Activated CD4-positive, alpha-beta memory T cell treated with anti-CD3 and anti-CD28 coated beads, Interleukin-2, amount 10 ng/mL, durations not matched to agents 7 days and 5 days (primary cell): Measurements from ENCODE around the gene LRRC36. TPM values are rescaled to one million over a fixed set of nuclear protein-coding genes. Genes with fewer than 3 reads are reported as not detected.

Experiments
- CTCF ChIA-PET: fragments of 350-600 bp; sonication (Branson Sonifier 250); formaldehyde crosslinking; loops from one replicate; lab custom pipeline; 2021; ENCODE audit warnings: antibody characterized with exemption, inconsistent platforms; lab: Charles Lee
- POLR2A ChIA-PET: fragments of 350-600 bp; sonication (Branson Sonifier 250); formaldehyde crosslinking; loops from one replicate; lab custom pipeline; 2021; ENCODE audit warnings: antibody characterized with exemption; lab: Charles Lee
- DNase-seq: peaks from one replicate; pipeline ENCODE4 v3.0.0-alpha.2; 2020
- H3K27ac Mint-ChIP-seq: one replicate; pipeline ENCODE4 v1.8.0; 2021; ENCODE audit warnings: mild to moderate bottlenecking, mixed read lengths
- H3K27me3 Mint-ChIP-seq: one replicate; pipeline ENCODE4 v1.8.0; 2021; ENCODE audit warnings: mixed read lengths
- H3K36me3 Mint-ChIP-seq: one replicate; pipeline ENCODE4 v1.8.0; 2021; ENCODE audit warnings: low read depth, mixed read lengths
- H3K4me1 Mint-ChIP-seq: one replicate; pipeline ENCODE4 v1.8.0; 2021; ENCODE audit warnings: mixed read lengths
- H3K4me3 Mint-ChIP-seq: one replicate; pipeline ENCODE4 v1.8.0; 2021; ENCODE audit warnings: mild to moderate bottlenecking, mixed read lengths
- H3K9me3 Mint-ChIP-seq: one replicate; pipeline ENCODE4 v1.8.0; 2021; ENCODE audit warnings: mixed read lengths
- total RNA-seq, 2 experiments: library from RNA; stranded (reverse); gene quantifications; one replicate each; pipeline ENCODE4 v1.2.3, GENCODE V29; 2021

Gene LRRC36
- total RNA-seq, 2 experiments from 2014 or later = not detected

DNA sequence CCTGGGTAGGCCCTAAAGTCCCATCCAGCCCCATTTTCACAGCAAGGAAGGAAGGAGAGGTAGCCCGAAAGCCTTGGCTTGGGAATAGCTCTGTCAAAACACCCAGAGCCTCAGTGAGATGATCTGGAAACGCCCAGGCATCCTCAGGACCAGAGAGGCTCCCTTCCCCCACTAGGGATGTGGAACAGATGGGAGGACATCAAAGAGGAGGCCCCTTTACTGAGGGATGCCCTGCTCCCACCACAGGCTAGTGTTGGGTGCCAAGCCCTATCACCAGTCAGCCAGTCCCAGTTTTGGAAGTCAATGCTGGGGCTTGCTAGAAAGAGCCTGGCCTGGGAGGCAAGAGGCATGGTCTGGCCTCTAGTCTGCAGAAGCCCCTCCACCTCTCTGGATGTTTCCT, 62.0 kb downstream of the LRRC36 start:
- no peak overlapping the region for H3K4me3 Mint-ChIP-seq
- no peaks in the 10 kb centered on the region for H3K9me3 Mint-ChIP-seq
- H3K4me1 Mint-ChIP-seq = no peaks in the 10 kb centered on the region
- H3K27me3 Mint-ChIP-seq = peaks cover 30% of the 10 kb centered on the region
- no peaks in the 10 kb centered on the region for H3K36me3 Mint-ChIP-seq
- DNase-seq = no peak
- H3K27ac Mint-ChIP-seq = no peak overlapping the region
- POLR2A ChIA-PET = no interaction called here
- CTCF ChIA-PET = interaction anchor here (1.0 to 1.2 kb wide), 3 partner anchors 10 to 57 kb away, joined by 3 to 6 read pairs (median 5); no protein-coding TSS in a partner anchor

DNA sequence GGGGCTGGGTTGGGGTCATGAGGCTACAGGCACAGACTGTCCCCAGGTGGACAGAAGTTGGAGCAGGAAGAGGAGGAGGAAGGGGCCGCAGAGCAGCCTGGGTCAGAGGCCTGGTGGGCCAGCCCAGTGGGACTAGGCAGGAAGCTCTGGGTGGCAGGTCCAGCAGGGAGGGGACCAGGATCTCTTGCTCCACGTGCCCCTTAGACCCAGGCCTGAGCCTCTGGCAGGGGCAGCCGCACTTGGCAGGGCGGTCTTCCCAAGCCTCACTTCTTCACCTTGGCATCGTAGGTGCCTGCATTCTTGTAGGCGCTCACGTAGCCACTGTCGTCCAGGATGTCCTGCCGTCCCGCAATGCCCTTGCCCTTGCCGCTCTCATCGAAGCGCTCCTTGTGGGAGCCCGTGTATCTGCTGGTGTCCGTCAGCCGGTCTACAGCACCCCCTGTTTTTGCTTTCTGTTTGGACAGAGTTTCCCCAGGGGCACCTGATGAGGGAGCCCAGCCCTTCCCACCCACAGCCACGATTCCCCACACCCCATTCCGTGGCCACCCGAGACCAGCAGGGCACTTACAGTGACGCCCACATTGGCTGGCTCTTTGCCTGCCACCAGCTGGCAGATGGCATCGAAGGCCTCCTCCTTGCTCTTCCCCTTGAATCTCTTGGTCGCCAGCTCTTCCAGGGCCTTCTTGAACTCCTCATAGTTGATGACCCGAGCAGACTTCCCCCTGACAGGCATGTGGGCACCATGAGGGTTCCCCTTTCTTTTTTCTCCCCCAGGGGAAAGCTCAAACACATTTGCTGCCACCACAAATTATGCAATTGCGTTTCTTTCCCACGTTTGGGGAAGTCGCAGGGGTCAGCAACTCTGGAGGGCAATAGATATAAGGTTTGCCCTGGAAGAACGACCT, 63.5 kb downstream of the LRRC36 start:
- Mint-ChIP-seq H3K4me3 (no peak overlapping the region), H3K9me3 (no peaks in the 10 kb centered on the region), H3K4me1 (peaks cover 5% of the 10 kb centered on the region), H3K27ac (no peak overlapping the region), H3K27me3 (peaks cover 39% of the 10 kb centered on the region), H3K36me3 (no peaks in the 10 kb centered on the region)
- CTCF ChIA-PET = interaction anchor here (0.6 to 1.0 kb wide), 2 partner anchors 57 to 129 kb away, joined by 3 read pairs; no protein-coding TSS in a partner anchor
- DNase-seq = no peak
- POLR2A ChIA-PET = no interaction called here

DNA sequence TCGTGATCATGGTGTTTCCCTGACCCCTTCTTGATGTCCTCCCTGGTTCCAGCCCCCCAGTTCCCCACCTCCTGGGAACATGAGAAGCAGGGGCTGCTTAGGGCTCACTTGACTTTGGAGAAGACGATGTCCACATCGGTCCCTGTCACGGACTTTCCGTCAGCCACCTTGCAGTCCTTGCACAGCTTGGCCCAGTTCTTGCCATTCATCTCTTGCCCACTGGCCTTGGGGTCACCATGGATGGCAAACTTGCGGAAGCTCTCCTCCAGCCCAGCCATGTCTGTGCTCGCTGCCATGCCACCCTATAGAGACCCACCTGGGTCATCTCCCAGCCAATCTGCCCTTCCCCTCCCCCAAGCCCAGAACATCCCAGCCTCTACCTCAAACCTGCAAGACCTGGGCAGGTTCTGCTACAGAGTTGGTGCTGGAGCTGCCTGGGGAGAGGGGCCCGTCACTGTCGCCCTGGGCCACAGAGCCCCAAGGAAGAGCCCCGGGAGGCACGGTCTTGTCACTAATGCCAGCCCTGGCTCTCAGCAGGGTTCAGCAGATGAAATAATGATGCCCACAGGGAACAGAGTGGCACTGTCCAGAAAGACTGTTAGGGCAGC, 64.3 kb downstream of the LRRC36 start:
- no peaks in the 10 kb centered on the region for H3K9me3 Mint-ChIP-seq
- peaks cover 40% of the 10 kb centered on the region for H3K27me3 Mint-ChIP-seq
- ChIA-PET POLR2A (no interaction called here), CTCF (interaction anchor here (1.0 kb wide), 1 partner anchor 130 kb away, joined by 3 read pairs; no protein-coding TSS in a partner anchor)
- H3K36me3 Mint-ChIP-seq = no peaks in the 10 kb centered on the region
- no peak for DNase-seq
- no peak overlapping the region for H3K27ac Mint-ChIP-seq
- H3K4me3 Mint-ChIP-seq = no peak overlapping the region
- H3K4me1 Mint-ChIP-seq = peaks cover 5% of the 10 kb centered on the region

DNA sequence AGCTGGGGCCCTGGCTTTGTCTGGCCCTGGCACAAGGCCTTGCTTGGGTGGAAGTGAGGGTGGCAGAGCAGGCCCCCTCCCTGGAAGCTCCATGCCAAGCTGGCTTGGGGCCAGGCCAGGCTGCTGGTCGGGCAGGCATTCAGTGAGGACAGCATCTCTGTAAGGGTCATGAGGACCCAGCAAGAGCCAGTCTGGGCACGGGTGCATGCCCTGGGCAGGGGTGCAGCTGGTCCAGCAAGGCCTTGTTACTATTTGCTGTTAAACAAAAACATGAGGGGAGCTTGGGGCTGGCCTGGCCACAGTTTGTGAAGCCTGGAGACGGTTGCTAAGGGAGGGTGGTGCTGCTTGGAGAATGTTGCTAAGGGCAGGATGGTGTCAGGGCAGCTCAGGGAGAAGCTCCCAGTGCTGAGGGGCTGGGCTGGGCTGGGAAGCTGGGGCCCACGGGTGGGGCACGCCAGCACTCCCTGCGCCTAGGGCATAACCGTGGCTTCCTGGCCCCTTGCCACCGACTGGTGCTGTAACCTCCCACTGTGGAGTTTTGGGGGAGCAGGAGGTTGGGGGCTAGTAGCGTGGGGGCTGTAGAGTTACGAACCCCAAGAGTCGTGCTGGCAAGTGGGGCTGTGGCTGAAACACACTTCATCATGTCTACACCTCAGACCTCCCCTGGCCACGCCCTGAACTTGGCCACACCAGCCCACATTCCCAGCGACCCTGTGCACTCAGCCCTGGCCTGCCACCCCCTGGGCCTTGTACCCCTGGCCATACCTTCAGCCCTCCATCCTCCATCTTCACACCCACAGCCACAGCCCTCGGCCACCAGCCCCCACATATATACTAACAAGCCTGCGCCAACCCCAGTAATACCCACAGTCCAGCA, 65.0 kb downstream of the LRRC36 start:
- Mint-ChIP-seq H3K27ac (no peak overlapping the region), H3K36me3 (no peaks in the 10 kb centered on the region), H3K27me3 (peaks cover 40% of the 10 kb centered on the region), H3K4me1 (peaks cover 5% of the 10 kb centered on the region), H3K4me3 (no peak overlapping the region), H3K9me3 (no peaks in the 10 kb centered on the region)
- DNase-seq = no peak
- CTCF ChIA-PET = interaction anchor here (1.0 kb wide), 1 partner anchor 131 kb away, joined by 3 read pairs; no protein-coding TSS in a partner anchor
- POLR2A ChIA-PET = no interaction called here

DNA sequence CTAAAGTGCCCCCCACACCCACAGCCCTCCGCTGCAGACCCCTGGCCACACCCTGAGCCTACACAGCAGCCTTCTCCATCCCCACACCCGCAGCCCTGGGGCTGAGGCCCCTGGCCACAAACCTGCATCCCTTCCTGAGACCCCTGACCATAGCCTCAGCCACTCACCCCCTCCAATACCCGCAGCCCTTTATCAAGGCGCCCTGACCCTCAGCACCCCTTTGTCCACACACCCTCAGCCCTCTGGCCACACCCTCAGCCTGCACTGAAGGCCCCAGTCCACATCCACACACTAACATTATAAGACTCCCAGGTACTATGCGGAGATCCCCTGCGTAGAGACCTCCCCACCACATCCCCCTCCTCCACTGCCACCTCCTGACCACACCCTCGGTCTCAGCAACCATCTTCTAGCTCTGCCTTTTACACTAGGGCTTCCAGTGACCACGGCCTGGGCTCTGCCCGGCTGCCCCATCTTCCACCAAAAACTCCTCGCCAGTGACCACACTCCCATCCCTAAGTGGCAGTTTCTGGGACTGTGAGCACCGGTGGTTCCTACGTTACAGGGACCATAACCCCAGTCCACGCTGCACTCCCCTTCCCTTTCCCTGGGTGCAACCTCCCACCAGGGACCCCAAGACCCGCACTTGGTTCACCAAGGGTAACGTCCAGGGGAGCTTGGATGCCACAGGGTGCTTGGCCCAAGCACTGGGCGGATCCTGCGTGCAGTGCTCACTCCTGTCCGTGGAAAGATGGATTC, 65.9 kb downstream of the LRRC36 start:
- ChIA-PET CTCF (interaction anchor here (0.6 to 1.4 kb wide), 4 partner anchors 12 to 608 kb away, joined by 3 to 5 read pairs (median 4); no protein-coding TSS in a partner anchor), POLR2A (interaction anchor here (1.3 kb wide), 1 partner anchor 148 kb away, joined by 3 read pairs; no protein-coding TSS in a partner anchor)
- DNase-seq = no peak
- no peak overlapping the region for H3K4me3 Mint-ChIP-seq
- peaks cover 44% of the 10 kb centered on the region for H3K27me3 Mint-ChIP-seq
- no peaks in the 10 kb centered on the region for H3K36me3 Mint-ChIP-seq
- peaks cover 5% of the 10 kb centered on the region for H3K4me1 Mint-ChIP-seq
- no peaks in the 10 kb centered on the region for H3K9me3 Mint-ChIP-seq
- H3K27ac Mint-ChIP-seq = no peak overlapping the region

DNA sequence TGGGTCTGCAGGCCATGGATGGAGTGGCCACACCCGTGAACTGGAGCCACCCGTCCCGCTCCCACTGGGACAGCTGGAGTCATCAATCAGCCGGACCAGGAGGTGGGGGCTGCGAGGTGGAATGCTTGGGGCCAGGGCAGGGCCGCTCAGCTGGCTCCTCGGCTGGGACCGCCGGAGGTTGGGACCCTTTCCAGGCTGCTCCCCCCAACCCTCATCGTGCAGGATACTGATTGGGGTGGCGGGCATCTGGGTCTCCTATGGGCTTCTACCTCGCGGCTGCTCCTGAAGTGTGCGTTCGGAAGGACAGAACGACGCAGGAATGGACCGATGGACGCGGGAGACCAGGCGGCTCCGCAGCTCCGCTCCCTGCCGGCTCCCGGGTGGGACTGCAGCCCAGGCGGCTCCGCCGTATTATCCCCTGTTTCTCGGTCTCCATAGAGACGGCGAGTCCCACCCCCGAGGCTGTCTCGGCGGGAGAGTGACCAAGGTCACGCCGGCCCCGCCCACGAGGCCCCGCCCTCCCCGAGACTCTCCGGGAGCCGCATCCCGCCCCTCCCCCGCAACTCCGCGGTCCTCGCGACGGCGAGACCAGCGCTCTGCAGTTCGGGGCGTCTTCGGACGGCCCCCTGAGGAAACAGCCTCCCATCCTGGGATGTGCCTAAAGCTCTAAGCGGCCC, 66.6 kb downstream of the LRRC36 start, which contains the start of gene TPPP3:
TPPP3 (minus strand) TSS at position 388 of the 677 bp plus-strand sequence. CDS start 2,387 bp downstream, outside the sequence.
- CTCF ChIA-PET = interaction anchor here (0.6 to 1.4 kb wide), 4 partner anchors 12 to 608 kb away, joined by 3 to 5 read pairs (median 4); no protein-coding TSS in a partner anchor

DNA sequence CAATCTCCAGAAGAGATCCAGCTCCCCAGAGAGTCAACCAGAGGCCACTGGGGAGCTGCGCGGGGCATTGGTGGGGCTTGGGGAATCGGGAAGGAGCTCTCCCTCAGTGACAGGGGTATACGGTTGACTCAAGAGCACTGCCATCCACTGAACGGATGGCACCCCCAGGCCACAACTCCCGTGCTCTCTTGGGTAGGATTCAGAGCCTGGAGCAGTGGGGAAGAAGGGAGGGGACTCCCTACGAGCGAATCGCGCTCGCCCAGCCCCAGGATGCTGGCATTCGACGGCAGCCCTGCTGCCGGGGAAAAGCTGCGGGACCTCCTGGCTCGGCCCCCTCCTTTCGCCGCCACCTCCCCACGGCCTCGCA, 67.2 kb downstream of the LRRC36 start:
- Mint-ChIP-seq H3K9me3 (no peaks in the 10 kb centered on the region), H3K27ac (no peak overlapping the region), H3K27me3 (peaks cover 43% of the 10 kb centered on the region), H3K4me1 (peaks cover 5% of the 10 kb centered on the region), H3K4me3 (no peak overlapping the region), H3K36me3 (no peaks in the 10 kb centered on the region)
- ChIA-PET POLR2A (interaction anchor here (1.3 kb wide), 1 partner anchor 149 kb away, joined by 3 read pairs; no protein-coding TSS in a partner anchor), CTCF (interaction anchor here (1.1 to 1.4 kb wide), 3 partner anchors 11 to 47 kb away, joined by 3 to 5 read pairs (median 4); no protein-coding TSS in a partner anchor)
- no peak for DNase-seq

More for the DNA sequence above, 66.6 kb downstream of the LRRC36 start, which contains the start of gene TPPP3:
- Mint-ChIP-seq H3K4me3 (no peak within 1 kb of the TSS), H3K36me3 (no peaks in the 10 kb centered on the region), H3K27me3 (peaks cover 44% of the 10 kb centered on the region), H3K27ac (no peak within 1 kb of the TSS), H3K4me1 (peaks cover 5% of the 10 kb centered on the region), H3K9me3 (no peaks in the 10 kb centered on the region)
- DNase-seq = peak; percentile 39
- POLR2A ChIA-PET = interaction anchor here (1.3 kb wide), 1 partner anchor 149 kb away, joined by 3 read pairs; no protein-coding TSS in a partner anchor

DNA sequence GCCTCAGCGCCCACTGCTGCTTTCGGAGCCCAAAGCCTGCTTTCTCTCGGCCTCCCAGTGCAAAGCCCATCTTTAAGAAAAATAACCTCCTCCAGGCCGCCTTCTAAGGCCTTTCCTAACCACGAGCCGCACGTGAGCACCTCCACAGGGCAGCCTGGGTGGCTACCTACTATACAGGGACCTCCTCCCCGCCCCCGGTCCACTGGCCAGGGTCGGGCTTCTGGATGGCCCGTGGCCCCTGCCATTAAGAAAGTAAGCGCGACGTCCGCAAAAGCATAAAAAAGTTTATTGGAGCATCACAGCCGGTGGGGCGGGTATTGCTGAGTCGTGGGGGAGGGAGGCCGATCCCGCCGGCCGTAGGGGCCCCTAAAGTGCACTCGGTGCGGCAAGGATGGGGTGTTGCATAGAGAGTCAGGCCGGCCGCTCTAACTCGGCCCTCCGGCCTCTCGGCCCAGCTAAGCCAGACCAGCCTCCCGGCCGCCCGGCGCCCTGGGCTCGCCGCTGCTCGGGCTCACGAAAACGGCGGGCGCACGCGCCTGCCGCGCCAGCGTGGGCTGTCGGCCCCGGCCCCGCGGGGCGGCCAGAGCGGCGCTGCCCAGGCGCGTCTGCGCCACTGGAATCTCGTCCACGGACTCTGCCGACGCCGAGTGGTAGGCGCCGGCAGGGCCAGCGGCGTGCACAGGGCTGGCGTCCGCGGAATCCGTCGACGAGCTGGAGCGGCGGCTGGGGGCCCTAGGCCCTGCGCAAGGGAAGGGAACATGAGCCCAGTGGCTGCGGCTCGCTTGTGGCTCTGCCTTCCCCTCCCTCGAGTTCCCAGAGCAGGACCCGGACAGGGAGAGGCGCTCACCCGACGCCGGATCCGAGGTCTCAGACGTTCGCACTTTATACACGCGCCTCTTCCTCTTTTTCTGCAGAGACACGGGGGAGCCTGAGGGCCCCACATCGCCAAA, 67.8 kb downstream of the LRRC36 start:
- DNase-seq = no peak
- Mint-ChIP-seq H3K27me3 (peaks cover 43% of the 10 kb centered on the region), H3K36me3 (no peaks in the 10 kb centered on the region), H3K4me1 (peaks cover 5% of the 10 kb centered on the region), H3K9me3 (no peaks in the 10 kb centered on the region), H3K27ac (no peak overlapping the region), H3K4me3 (no peak overlapping the region)
- POLR2A ChIA-PET = interaction anchor here (1.3 kb wide), 1 partner anchor 150 kb away, joined by 3 read pairs; no protein-coding TSS in a partner anchor
- CTCF ChIA-PET = interaction anchor here (1.4 kb wide), 1 partner anchor 11 kb away, joined by 5 read pairs; no protein-coding TSS in a partner anchor

DNA sequence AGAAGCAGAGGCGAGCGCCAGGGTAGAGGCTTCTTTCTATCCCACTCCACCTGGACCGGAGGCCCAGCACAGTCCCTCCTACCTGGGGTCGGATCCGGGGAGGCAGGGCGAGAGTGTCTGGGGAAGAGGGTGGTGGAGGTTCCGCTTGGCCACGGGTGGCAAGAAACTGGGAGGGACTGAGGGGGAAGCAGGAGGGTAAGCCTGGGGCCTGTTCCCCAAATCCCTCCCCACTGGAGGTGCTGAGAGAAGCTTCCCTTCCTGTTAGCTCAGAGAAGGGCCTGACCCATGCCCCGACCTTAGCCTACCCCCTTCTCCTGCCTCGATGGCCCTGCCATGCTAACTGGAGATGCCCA, 68.5 kb downstream of the LRRC36 start:
- Mint-ChIP-seq H3K4me3 (no peak overlapping the region), H3K4me1 (peaks cover 5% of the 10 kb centered on the region), H3K36me3 (no peaks in the 10 kb centered on the region), H3K27ac (no peak overlapping the region), H3K27me3 (peaks cover 40% of the 10 kb centered on the region), H3K9me3 (no peaks in the 10 kb centered on the region)
- CTCF ChIA-PET = no interaction called here
- DNase-seq = no peak
- POLR2A ChIA-PET = no interaction called here

DNA sequence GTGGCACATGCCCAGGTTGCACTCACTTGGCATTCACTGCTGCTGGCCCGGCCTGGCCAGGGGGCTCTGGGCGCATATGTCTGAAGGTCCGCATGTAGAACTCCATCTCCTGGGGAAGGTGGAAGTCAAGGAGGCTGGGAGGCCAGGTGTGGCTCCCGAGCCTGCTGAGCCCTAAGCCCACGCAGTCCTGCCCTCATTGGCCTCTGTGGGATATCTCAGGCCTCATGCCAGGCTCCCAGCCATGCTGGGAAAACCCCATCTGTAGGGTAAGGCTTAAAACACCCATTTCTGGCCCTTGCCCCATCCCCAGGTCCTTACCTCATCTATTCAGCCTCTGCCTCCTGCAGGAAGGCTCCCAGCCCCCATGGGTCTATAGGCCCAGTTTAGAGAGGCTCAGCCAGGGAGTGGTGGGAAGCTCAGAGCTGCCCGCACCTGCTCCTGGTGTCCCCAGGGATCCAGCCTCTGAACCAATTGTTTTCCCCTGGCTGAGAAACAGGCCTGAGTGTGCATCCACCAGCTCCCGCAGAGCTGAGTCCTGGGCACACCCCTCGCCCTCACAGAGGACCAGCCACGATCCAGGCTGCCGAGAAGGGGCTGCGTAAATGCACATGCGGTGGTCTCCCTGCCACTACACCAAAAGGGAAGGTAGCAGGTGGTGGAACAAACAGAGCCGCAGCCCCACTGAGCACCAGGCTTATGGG, 69.0 kb downstream of the LRRC36 start:
- CTCF ChIA-PET = no interaction called here
- H3K27me3 Mint-ChIP-seq = peaks cover 40% of the 10 kb centered on the region
- POLR2A ChIA-PET = no interaction called here

More for the DNA sequence above, 69.0 kb downstream of the LRRC36 start:
- DNase-seq = no peak
- H3K36me3 Mint-ChIP-seq = no peaks in the 10 kb centered on the region
- H3K4me3 Mint-ChIP-seq = no peak overlapping the region
- H3K9me3 Mint-ChIP-seq = no peaks in the 10 kb centered on the region
- no peak overlapping the region for H3K27ac Mint-ChIP-seq
- peaks cover 5% of the 10 kb centered on the region for H3K4me1 Mint-ChIP-seq
